ENCODE measurements around the gene ZNF346.
"Not testable (repeated sequence)": the region's sequence is repeated elsewhere in the genome, so short reads cannot be mapped to it uniquely, and the experiment has no call there.

Gene ZNF346

DNA sequence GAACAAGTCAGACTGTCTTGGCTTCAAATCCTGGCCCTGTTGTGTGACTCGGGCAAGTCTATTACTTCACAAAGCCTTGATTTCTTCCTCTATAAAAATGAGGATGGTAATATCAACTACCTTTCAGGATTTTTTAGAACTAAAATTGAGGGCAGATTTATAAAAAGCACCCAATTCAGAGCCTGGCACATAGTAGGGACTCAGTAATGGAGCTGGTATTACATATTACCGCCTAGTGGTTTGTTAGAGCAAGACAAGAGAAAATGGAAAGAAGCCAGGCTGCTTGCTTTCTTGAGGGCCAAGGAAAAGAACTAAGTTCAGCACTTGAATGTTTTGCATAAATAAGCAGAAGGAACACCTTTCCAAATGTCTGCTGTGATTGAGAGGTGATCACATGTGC lies 19.4 kb downstream of the ZNF346 start:
- H3K56ac ChIP-seq (ENCODE audit: low read length) = no peak overlapping the region
- WGBS (ENCODE audit: extremely low coverage, insufficient coverage, low lambda C conversion rate) = no CpG with 5 or more reads among the region's 2 CpGs
- DNase-seq = no peak
- no peak overlapping the region for H3K4me3 ChIP-seq (ENCODE audit: low read length)
- peaks cover 3% of the 10 kb centered on the region for H3K36me3 ChIP-seq (ENCODE audit: control insufficient read depth, insufficient read depth, low read length)
- H3K4ac ChIP-seq (ENCODE audit: low read depth, low read length) = no peak overlapping the region
- no peak overlapping the region for H3K9ac ChIP-seq (ENCODE audit: low read length)
- H3K79me2 ChIP-seq (ENCODE audit: control insufficient read depth, insufficient read depth, low read length) = peaks cover 2% of the 10 kb centered on the region
- no peak overlapping the region for H3K18ac ChIP-seq (ENCODE audit: low read length)
- no peaks in the 10 kb centered on the region for H3K27me3 ChIP-seq (ENCODE audit: insufficient read depth, low read length, poor library complexity)
- no peak overlapping the region for H3K23ac ChIP-seq (ENCODE audit: low read length)
- no peak overlapping the region for H4K5ac ChIP-seq (ENCODE audit: low read length)
- no peak overlapping the region for H2AK5ac ChIP-seq (ENCODE audit: low read length)
- H3K27ac ChIP-seq (ENCODE audit: low read depth, low read length) = no peak overlapping the region
- no peak overlapping the region for H3K4me2 ChIP-seq (ENCODE audit: low read length)
- peaks cover 5% of the 10 kb centered on the region for H3K79me1 ChIP-seq (ENCODE audit: low read length)
- H2BK5ac ChIP-seq (ENCODE audit: low read length) = no peak overlapping the region
- H2BK15ac ChIP-seq (replicated peaks; ENCODE audit: low read depth) = no peak overlapping the region
- no peaks in the 10 kb centered on the region for H3K4me1 ChIP-seq (ENCODE audit: control insufficient read depth, low read depth, low read length)
- H4K8ac ChIP-seq (ENCODE audit: low read depth, low read length) = no peak overlapping the region
- H2BK120ac ChIP-seq (ENCODE audit: low read depth, low read length) = no peak overlapping the region

GRCh38 chr5:177043114-177043513 lies 20.6 kb downstream of the ZNF346 start:
- H3K4me3 ChIP-seq (ENCODE audit: low read length) = no peak overlapping the region
- no peaks in the 10 kb centered on the region for H3K79me2 ChIP-seq (ENCODE audit: control insufficient read depth, insufficient read depth, low read length)
- no peak for DNase-seq
- WGBS (ENCODE audit: extremely low coverage, insufficient coverage, low lambda C conversion rate) = no CpG with 5 or more reads among the region's 6 CpGs
- H2BK5ac ChIP-seq (ENCODE audit: low read length) = no peak overlapping the region
- H3K36me3 ChIP-seq (ENCODE audit: control insufficient read depth, insufficient read depth, low read length) = peaks cover 3% of the 10 kb centered on the region
- no peak overlapping the region for H3K56ac ChIP-seq (ENCODE audit: low read length)
- no peak overlapping the region for H4K5ac ChIP-seq (ENCODE audit: low read length)
- no peaks in the 10 kb centered on the region for H3K4me1 ChIP-seq (ENCODE audit: control insufficient read depth, low read depth, low read length)
- no peak overlapping the region for H3K18ac ChIP-seq (ENCODE audit: low read length)
- H4K8ac ChIP-seq (ENCODE audit: low read depth, low read length) = no peak overlapping the region
- no peaks in the 10 kb centered on the region for H3K79me1 ChIP-seq (ENCODE audit: low read length)
- no peak overlapping the region for H2BK120ac ChIP-seq (ENCODE audit: low read depth, low read length)
- no peak overlapping the region for H3K27ac ChIP-seq (ENCODE audit: low read depth, low read length)
- no peak overlapping the region for H3K4me2 ChIP-seq (ENCODE audit: low read length)
- H3K23ac ChIP-seq (ENCODE audit: low read length) = no peak overlapping the region
- H2BK15ac ChIP-seq (replicated peaks; ENCODE audit: low read depth) = no peak overlapping the region
- H2AK5ac ChIP-seq (ENCODE audit: low read length) = no peak overlapping the region
- no peak overlapping the region for H3K9ac ChIP-seq (ENCODE audit: low read length)
- H3K4ac ChIP-seq (ENCODE audit: low read depth, low read length) = no peak overlapping the region
- H3K27me3 ChIP-seq (ENCODE audit: insufficient read depth, low read length, poor library complexity) = no peaks in the 10 kb centered on the region

- no peak overlapping the region for H2BK15ac ChIP-seq (replicated peaks; ENCODE audit: low read depth)
- no peak overlapping the region for H3K27ac ChIP-seq (ENCODE audit: low read depth, low read length)
- no peak for DNase-seq
Observed at GRCh38 chr5:177043958-177044357, 21.5 kb downstream of the ZNF346 start.

DNA sequence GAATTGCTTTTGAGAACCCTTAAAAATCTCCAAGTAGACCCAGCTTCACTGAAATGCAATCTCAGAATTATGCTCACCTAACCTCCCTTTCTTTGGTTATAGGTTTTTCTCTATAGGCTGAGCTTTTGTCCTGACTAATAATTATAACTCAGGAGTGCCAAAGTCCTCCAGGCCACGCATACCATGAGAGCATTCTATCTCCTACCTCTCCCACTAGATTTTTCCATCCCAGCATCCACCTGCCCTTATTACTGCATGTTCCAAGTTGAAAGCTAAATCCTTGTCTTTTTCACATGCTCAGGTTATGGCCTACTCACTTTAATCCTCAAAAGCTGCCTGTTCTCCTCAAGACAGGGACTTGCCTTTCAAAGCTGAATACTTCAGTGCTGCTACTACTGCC lies 22.1 kb downstream of the ZNF346 start:
- Histone ChIP-seq H3K4ac (ENCODE audit: low read depth, low read length) (no peak overlapping the region), H3K79me1 (ENCODE audit: low read length) (no peaks in the 10 kb centered on the region), H3K4me3 (ENCODE audit: low read length) (no peak overlapping the region), H3K56ac (ENCODE audit: low read length) (no peak overlapping the region), H2BK120ac (ENCODE audit: low read depth, low read length) (no peak overlapping the region), H4K8ac (ENCODE audit: low read depth, low read length) (no peak overlapping the region), H2BK5ac (ENCODE audit: low read length) (no peak overlapping the region), H3K9ac (ENCODE audit: low read length) (no peak overlapping the region), H3K27me3 (ENCODE audit: insufficient read depth, low read length, poor library complexity) (no peaks in the 10 kb centered on the region), H3K79me2 (ENCODE audit: control insufficient read depth, insufficient read depth, low read length) (no peaks in the 10 kb centered on the region), H2BK15ac (replicated peaks; ENCODE audit: low read depth) (no peak overlapping the region), H3K4me1 (ENCODE audit: control insufficient read depth, low read depth, low read length) (no peaks in the 10 kb centered on the region), H3K18ac (ENCODE audit: low read length) (no peak overlapping the region), H3K4me2 (ENCODE audit: low read length) (no peak overlapping the region), H3K27ac (ENCODE audit: low read depth, low read length) (no peak overlapping the region), H3K36me3 (ENCODE audit: control insufficient read depth, insufficient read depth, low read length) (peaks cover 5% of the 10 kb centered on the region), H2AK5ac (ENCODE audit: low read length) (no peak overlapping the region), H4K5ac (ENCODE audit: low read length) (no peak overlapping the region), H3K23ac (ENCODE audit: low read length) (no peak overlapping the region)
- no CpG with 5 or more reads among the region's 1 CpG for WGBS (ENCODE audit: extremely low coverage, insufficient coverage, low lambda C conversion rate)
- DNase-seq = no peak

More at GRCh38 chr5:177043958-177044357, 21.5 kb downstream of the ZNF346 start:
- no peak overlapping the region for H3K56ac ChIP-seq (ENCODE audit: low read length)
- H3K18ac ChIP-seq (ENCODE audit: low read length) = no peak overlapping the region
- peaks cover 3% of the 10 kb centered on the region for H3K36me3 ChIP-seq (ENCODE audit: control insufficient read depth, insufficient read depth, low read length)
- no peak overlapping the region for H3K4me2 ChIP-seq (ENCODE audit: low read length)
- H3K79me1 ChIP-seq (ENCODE audit: low read length) = no peaks in the 10 kb centered on the region
- no peak overlapping the region for H3K4me3 ChIP-seq (ENCODE audit: low read length)
- H2BK120ac ChIP-seq (ENCODE audit: low read depth, low read length) = no peak overlapping the region
- H2AK5ac ChIP-seq (ENCODE audit: low read length) = no peak overlapping the region
- no peak overlapping the region for H3K23ac ChIP-seq (ENCODE audit: low read length)
- H3K79me2 ChIP-seq (ENCODE audit: control insufficient read depth, insufficient read depth, low read length) = no peaks in the 10 kb centered on the region
- H3K4me1 ChIP-seq (ENCODE audit: control insufficient read depth, low read depth, low read length) = no peaks in the 10 kb centered on the region
- no peak overlapping the region for H4K8ac ChIP-seq (ENCODE audit: low read depth, low read length)
- no peak overlapping the region for H3K9ac ChIP-seq (ENCODE audit: low read length)
- no peak overlapping the region for H3K4ac ChIP-seq (ENCODE audit: low read depth, low read length)
- H2BK5ac ChIP-seq (ENCODE audit: low read length) = no peak overlapping the region
- H4K5ac ChIP-seq (ENCODE audit: low read length) = no peak overlapping the region
- no CpG with 5 or more reads among the region's 1 CpG for WGBS (ENCODE audit: extremely low coverage, insufficient coverage, low lambda C conversion rate)
- no peaks in the 10 kb centered on the region for H3K27me3 ChIP-seq (ENCODE audit: insufficient read depth, low read length, poor library complexity)

GRCh38 chr5:177045631-177046030 lies 23.1 kb downstream of the ZNF346 start:
- no peak overlapping the region for H2AK5ac ChIP-seq (ENCODE audit: low read length)
- no peak overlapping the region for H2BK15ac ChIP-seq (replicated peaks; ENCODE audit: low read depth)
- no peak overlapping the region for H4K5ac ChIP-seq (ENCODE audit: low read length)
- H4K8ac ChIP-seq (ENCODE audit: low read depth, low read length) = no peak overlapping the region
- H3K4me3 ChIP-seq (ENCODE audit: low read length) = no peak overlapping the region
- H3K36me3 ChIP-seq (ENCODE audit: control insufficient read depth, insufficient read depth, low read length) = peaks cover 5% of the 10 kb centered on the region
- no peak overlapping the region for H3K56ac ChIP-seq (ENCODE audit: low read length)
- H3K18ac ChIP-seq (ENCODE audit: low read length) = no peak overlapping the region
- H3K4me1 ChIP-seq (ENCODE audit: control insufficient read depth, low read depth, low read length) = no peaks in the 10 kb centered on the region
- no peaks in the 10 kb centered on the region for H3K79me1 ChIP-seq (ENCODE audit: low read length)
- no CpG with 5 or more reads among the region's 4 CpGs for WGBS (ENCODE audit: extremely low coverage, insufficient coverage, low lambda C conversion rate)
- no peaks in the 10 kb centered on the region for H3K79me2 ChIP-seq (ENCODE audit: control insufficient read depth, insufficient read depth, low read length)
- no peak overlapping the region for H3K4me2 ChIP-seq (ENCODE audit: low read length)
- no peak overlapping the region for H3K9ac ChIP-seq (ENCODE audit: low read length)
- H3K23ac ChIP-seq (ENCODE audit: low read length) = no peak overlapping the region
- no peak overlapping the region for H2BK120ac ChIP-seq (ENCODE audit: low read depth, low read length)
- no peak overlapping the region for H3K4ac ChIP-seq (ENCODE audit: low read depth, low read length)
- no peak overlapping the region for H3K27ac ChIP-seq (ENCODE audit: low read depth, low read length)
- no peak for DNase-seq
- no peaks in the 10 kb centered on the region for H3K27me3 ChIP-seq (ENCODE audit: insufficient read depth, low read length, poor library complexity)
- no peak overlapping the region for H2BK5ac ChIP-seq (ENCODE audit: low read length)

DNA sequence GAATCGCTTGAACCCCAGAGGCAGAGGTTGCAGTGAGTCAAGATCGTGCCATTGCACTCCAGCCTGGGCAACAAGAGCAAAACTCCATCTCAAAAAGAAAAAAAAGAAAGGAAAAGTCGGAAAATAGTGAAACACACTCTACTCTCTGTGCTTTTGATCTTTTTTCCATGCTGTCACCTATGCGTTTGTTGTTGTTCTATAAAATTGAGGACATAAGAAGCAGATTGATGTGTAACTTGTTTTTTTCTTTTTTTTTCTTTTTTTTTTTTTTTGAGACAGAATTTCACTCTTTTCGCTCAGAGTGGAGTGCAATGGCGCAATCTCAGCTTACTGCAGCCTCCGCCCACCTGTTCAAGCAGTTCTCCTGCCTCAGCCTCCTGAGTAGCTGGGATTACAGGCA lies 26.0 kb downstream of the ZNF346 start:
- not testable (repeated sequence) for H2AK5ac ChIP-seq (ENCODE audit: low read length); H3K4me3 ChIP-seq (ENCODE audit: low read length); H4K5ac ChIP-seq (ENCODE audit: low read length); H3K18ac ChIP-seq (ENCODE audit: low read length); H2BK120ac ChIP-seq (ENCODE audit: low read depth, low read length); H3K4me1 ChIP-seq (ENCODE audit: control insufficient read depth, low read depth, low read length); H4K8ac ChIP-seq (ENCODE audit: low read depth, low read length); H2BK5ac ChIP-seq (ENCODE audit: low read length); DNase-seq; H2BK15ac ChIP-seq (replicated peaks; ENCODE audit: low read depth); H3K4me2 ChIP-seq (ENCODE audit: low read length); H3K56ac ChIP-seq (ENCODE audit: low read length); H3K9ac ChIP-seq (ENCODE audit: low read length); H3K4ac ChIP-seq (ENCODE audit: low read depth, low read length); H3K79me2 ChIP-seq (ENCODE audit: control insufficient read depth, insufficient read depth, low read length); H3K79me1 ChIP-seq (ENCODE audit: low read length); H3K36me3 ChIP-seq (ENCODE audit: control insufficient read depth, insufficient read depth, low read length); H3K23ac ChIP-seq (ENCODE audit: low read length); H3K27ac ChIP-seq (ENCODE audit: low read depth, low read length); H3K27me3 ChIP-seq (ENCODE audit: insufficient read depth, low read length, poor library complexity)
- no CpG with 5 or more reads among the region's 7 CpGs for WGBS (ENCODE audit: extremely low coverage, insufficient coverage, low lambda C conversion rate)

All from mesendoderm (in vitro differentiated cells).